Keratinocyte (primary cell): ENCODE data around the gene ATP6V1G3. TPM values are rescaled to one million over a fixed set of nuclear protein-coding genes. Genes with fewer than 3 reads are reported as not detected.

Experiments used
- DNase-seq: peaks from one replicate; pipeline ENCODE4 v3.0.0-alpha.2; 2011; ENCODE audit warnings: low read depth, missing footprints, low spot score
- FAIRE-seq: peaks from 2 replicates; lab custom pipeline; 2011; peaks lifted over from hg19 to GRCh38; lab: Jason Lieb, UNC
- H2AFZ ChIP-seq: 2 replicates; pipeline ENCODE4 v1.6.0; 2012; ENCODE audit warnings: low read length, control low read depth, inconsistent platforms; ENCODE audit not compliant: control insufficient read depth
- H3K27ac ChIP-seq: 2 replicates; pipeline ENCODE4 v1.5.1; 2011; ENCODE audit warnings: low read length; ENCODE audit not compliant: control insufficient read depth, insufficient read depth
- H3K27me3 ChIP-seq: 3 replicates; pipeline ENCODE4 v1.6.0; 2011; ENCODE audit warnings: low read length; ENCODE audit not compliant: control insufficient read depth, insufficient read depth; ENCODE audit errors: extremely low read depth
- H3K36me3 ChIP-seq, 2 experiments: 2 replicates in 1 of 2; 3 replicates in 1 of 2; pipeline ENCODE4 v1.5.1; 2011; ENCODE audit warnings: low read length in 2 of 2, mild to moderate bottlenecking in 1 of 2; ENCODE audit not compliant: control insufficient read depth in 2 of 2, insufficient read depth in 2 of 2; ENCODE audit errors: extremely low read depth in 1 of 2
- H3K4me1 ChIP-seq: 3 replicates; pipeline ENCODE4 v1.5.1; 2011; ENCODE audit warnings: low read length; ENCODE audit not compliant: control insufficient read depth, insufficient read depth; ENCODE audit errors: extremely low read depth
- H3K4me2 ChIP-seq: 3 replicates; pipeline ENCODE4 v1.6.0; 2011; ENCODE audit warnings: low read depth, low read length; ENCODE audit not compliant: control insufficient read depth, insufficient read depth; ENCODE audit errors: extremely low read depth
- H3K4me3 ChIP-seq, 3 experiments: fragments of 200-600 bp in 1 of 3; sonication (generic) in 1 of 3; 2 replicates in 2 of 3; 3 replicates in 1 of 3; pipeline ENCODE4 v1.5.1; 2011 to 2016; ENCODE audit warnings: low read length in 3 of 3, mild to moderate bottlenecking in 3 of 3, control low read depth in 2 of 3, inconsistent platforms in 1 of 3, low read depth in 1 of 3, mixed read lengths in 1 of 3, mixed run types in 1 of 3, moderate library complexity in 1 of 3; ENCODE audit not compliant: control insufficient read depth in 2 of 3, insufficient read depth in 2 of 3; ENCODE audit errors: extremely low read depth in 1 of 3
- H3K79me2 ChIP-seq: 2 replicates; pipeline ENCODE4 v1.6.0; 2012; ENCODE audit warnings: low read length; ENCODE audit not compliant: control insufficient read depth, insufficient read depth
- H3K9ac ChIP-seq: 3 replicates; pipeline ENCODE4 v1.6.0; 2011; ENCODE audit warnings: low read length; ENCODE audit not compliant: control insufficient read depth, insufficient read depth; ENCODE audit errors: extremely low read depth
- H3K9me1 ChIP-seq: 3 replicates; pipeline ENCODE4 v1.6.0; 2011; ENCODE audit warnings: low read length; ENCODE audit not compliant: control insufficient read depth, insufficient read depth; ENCODE audit errors: extremely low read depth
- H3K9me3 ChIP-seq: 2 replicates; pipeline ENCODE4 v1.5.1; 2012; ENCODE audit warnings: low read depth, low read length; ENCODE audit not compliant: control insufficient read depth
- H4K20me1 ChIP-seq: 3 replicates; pipeline ENCODE4 v1.6.0; 2011; ENCODE audit warnings: low read length; ENCODE audit not compliant: control insufficient read depth, insufficient read depth; ENCODE audit errors: extremely low read depth
- CTCF ChIP-seq, 3 experiments: IDR thresholded peaks in 1 of 3; conservative IDR thresholded peaks in 1 of 3; optimal IDR thresholded peaks in 1 of 3; 2 replicates in 2 of 3; 3 replicates in 1 of 3; pipeline versions ENCODE3 to v1.5.1; 2011; ENCODE audit warnings: low read length in 3 of 3, mild to moderate bottlenecking in 3 of 3, moderate library complexity in 2 of 3, control low read depth in 1 of 3, inconsistent platforms in 1 of 3; ENCODE audit not compliant: insufficient read depth in 2 of 3; ENCODE audit errors: extremely low read depth in 1 of 3
- EZH2 ChIP-seq: IDR thresholded peaks from one replicate; pipeline ENCODE4 v1.6.1; 2012; ENCODE audit warnings: inconsistent platforms, mild to moderate bottlenecking, low read length, moderate library complexity
- dilution Hi-C: fragments of 300-500 bp; cut with MboI; formaldehyde crosslinking; loops from one replicate; pipeline ENCODE4 v1.7.0; 2020; ENCODE audit warnings: low sequenced_read_pairs; ENCODE audit not compliant: extremely low pct_ligation_motif_present
- polyA plus RNA-seq, 5 experiments: library from polyadenylated mRNA; depleted of rRNA in 3 of 5; stranded (reverse) in 3 of 5; stranded (forward) in 1 of 5; unstranded in 1 of 5; fragments of >200 nt; gene quantifications; 1 replicate in 1 of 5; 2 replicates in 3 of 5; 3 replicates in 1 of 5; pipeline versions ENCODE4 v1.2.1 to v1.2.3, GENCODE V29; 2011 to 2012; ENCODE audit warnings: missing spikeins in 2 of 5, low read depth in 1 of 5, low replicate concordance in 1 of 5

The ATP6V1G3 gene
- polyA plus RNA-seq, 1 donor (not counting 4 experiments of a cell fraction or from before 2014, with no cell fraction given) = not detected

- DNase-seq = no peak
- Histone ChIP-seq H3K36me3 (no peaks in the 10 kb centered on the region), H3K4me1 (peaks cover 24% of the 10 kb centered on the region), H3K9me3 (no peaks in the 10 kb centered on the region), H3K9me1 (no peaks in the 10 kb centered on the region), H3K27ac (no peak overlapping the region), H3K4me3 (no peak overlapping the region), H2AFZ (no peak overlapping the region), H4K20me1 (no peaks in the 10 kb centered on the region), H3K27me3 (no peaks in the 10 kb centered on the region), H3K79me2 (no peaks in the 10 kb centered on the region), H3K4me2 (no peak overlapping the region), H3K9ac (no peak overlapping the region)
- dilution Hi-C loops = no loop called here
- FAIRE-seq = no peak
- no peak for TF ChIP-seq EZH2
- TF ChIP-seq CTCF (optimal IDR thresholded peaks at IDR 0.05 in 1 of 3, IDR thresholded peaks at IDR 0.05 in 1 of 3, conservative IDR thresholded peaks at IDR 0.05 in 1 of 3; ENCODE audit: extremely low read depth in 1 of 3, insufficient read depth in 2 of 3, low read length in 3 of 3) = no peak
Measured at GRCh38 chr1:198493329-198493728, 47.2 kb downstream of the ATP6V1G3 start.

GRCh38 chr1:198492872-198493271, 47.6 kb downstream of the ATP6V1G3 start:
- dilution Hi-C loops = no loop called here
- Histone ChIP-seq H3K79me2 (no peaks in the 10 kb centered on the region), H3K27me3 (no peaks in the 10 kb centered on the region), H3K4me3 (no peak overlapping the region), H3K9ac (no peak overlapping the region), H3K9me1 (no peaks in the 10 kb centered on the region), H2AFZ (no peak overlapping the region), H3K4me1 (peaks cover 24% of the 10 kb centered on the region), H3K9me3 (no peaks in the 10 kb centered on the region), H3K4me2 (no peak overlapping the region), H4K20me1 (no peaks in the 10 kb centered on the region), H3K27ac (no peak overlapping the region), H3K36me3 (no peaks in the 10 kb centered on the region)
- no peak for FAIRE-seq
- DNase-seq = no peak
- TF ChIP-seq EZH2 (no peak), CTCF (optimal IDR thresholded peaks at IDR 0.05 in 1 of 3, IDR thresholded peaks at IDR 0.05 in 1 of 3, conservative IDR thresholded peaks at IDR 0.05 in 1 of 3; ENCODE audit: extremely low read depth in 1 of 3, insufficient read depth in 2 of 3, low read length in 3 of 3) (no peak)
